SK-N-SH (cell line): ENCODE data around the gene CACNA1G. TPM values are rescaled to one million over a fixed set of nuclear protein-coding genes. Genes with fewer than 3 reads are reported as not detected.

Experiments
- CTCF ChIA-PET: fragments of 300-600, 350-600 bp; formaldehyde crosslinking; extraction: SDS; loops from one replicate; lab custom pipeline; 2021; lab: Yijun Ruan, JAX
- POLR2A ChIA-PET: fragments of 350-600 bp; sonication (Branson Sonifier 250); formaldehyde crosslinking; extraction: SDS; loops from one replicate; lab custom pipeline; 2020; ENCODE audit warnings: antibody characterized with exemption, inconsistent platforms; lab: Yijun Ruan, JAX
- DNase-seq: peaks from one replicate; pipeline ENCODE4 v3.0.0; 2012
- H2AFZ ChIP-seq: fragments of 200-600 bp; sonication (generic); 2 replicates; pipeline ENCODE4 v1.8.1; 2016; ENCODE audit warnings: antibody characterized with exemption, mild to moderate bottlenecking, low read depth
- H3F3A ChIP-seq: fragments of 200-600 bp; sonication (generic); replicated peaks from 2 replicates; pipeline ENCODE3; 2016; ENCODE audit warnings: antibody characterized with exemption, mild to moderate bottlenecking; ENCODE audit not compliant: insufficient read depth
- H3K27ac ChIP-seq, 2 experiments: fragments of 200-500 bp in 1 of 2; fragments of 200-600 bp in 1 of 2; sonication (Bioruptor generic) in 1 of 2; sonication (generic), shearing (Covaris generic) in 1 of 2; 2 replicates each; pipeline versions ENCODE4 v1.5.1 to v1.6.1; 2014 to 2016; ENCODE audit warnings: low read depth in 2 of 2, inconsistent platforms in 1 of 2, low read length in 1 of 2, mild to moderate bottlenecking in 1 of 2, mixed read lengths in 1 of 2
- H3K27me3 ChIP-seq: fragments of 200-600 bp; sonication (generic), shearing (Covaris generic); 2 replicates; pipeline ENCODE4 v1.6.1; 2016; ENCODE audit warnings: mixed run types; ENCODE audit not compliant: insufficient read depth
- H3K36me3 ChIP-seq, 2 experiments: fragments of 200-500 bp in 1 of 2; fragments of 200-600 bp in 1 of 2; sonication (Bioruptor generic) in 1 of 2; sonication (generic) in 1 of 2; replicated peaks in 1 of 2; 2 replicates each; pipeline versions ENCODE3 to v1.5.1; 2014 to 2016; ENCODE audit warnings: low read length in 1 of 2, mild to moderate bottlenecking in 1 of 2; ENCODE audit not compliant: insufficient read depth in 2 of 2, control insufficient read depth in 1 of 2
- H3K4me1 ChIP-seq, 2 experiments: fragments of 200-500 bp in 1 of 2; fragments of 200-600 bp in 1 of 2; sonication (Bioruptor generic) in 1 of 2; sonication (generic), shearing (Covaris generic) in 1 of 2; 2 replicates each; pipeline versions ENCODE4 v1.5.1 to v1.6.1; 2014 to 2016; ENCODE audit warnings: low read depth in 1 of 2, low read length in 1 of 2, mixed run types in 1 of 2; ENCODE audit not compliant: insufficient read depth in 2 of 2, control insufficient read depth in 1 of 2
- H3K4me2 ChIP-seq: fragments of 200-600 bp; sonication (generic), shearing (Covaris generic); 2 replicates; pipeline ENCODE4 v1.6.1; 2017; ENCODE audit warnings: mixed run types
- H3K4me3 ChIP-seq, 2 experiments: fragments of 200-500 bp in 1 of 2; fragments of 200-600 bp in 1 of 2; sonication (Bioruptor generic) in 1 of 2; sonication (generic), shearing (Covaris generic) in 1 of 2; 2 replicates each; pipeline versions ENCODE4 v1.5.1 to v1.8.1; 2014 to 2016; ENCODE audit warnings: low read depth in 2 of 2, inconsistent platforms in 1 of 2, low read length in 1 of 2, mild to moderate bottlenecking in 1 of 2, mixed read lengths in 1 of 2, moderate library complexity in 1 of 2
- H3K79me2 ChIP-seq: fragments of 200-600 bp; sonication (generic); 2 replicates; pipeline ENCODE4 v1.8.1; 2017; ENCODE audit warnings: mild to moderate bottlenecking; ENCODE audit not compliant: insufficient read depth
- H3K9ac ChIP-seq: fragments of 200-600 bp; sonication (generic); 2 replicates; pipeline ENCODE4 v1.6.1; 2017; ENCODE audit warnings: mixed run types
- H3K9me2 ChIP-seq: fragments of 200-600 bp; sonication (generic); 2 replicates; pipeline ENCODE4 v1.6.1; 2017; ENCODE audit warnings: mixed run types
- H3K9me3 ChIP-seq: fragments of 200-600 bp; sonication (generic); 2 replicates; pipeline ENCODE4 v1.6.1; 2017; ENCODE audit warnings: mixed run types, mild to moderate bottlenecking, moderate library complexity
- H4K20me1 ChIP-seq: fragments of 200-600 bp; sonication (generic); 2 replicates; pipeline ENCODE4 v1.6.1; 2017; ENCODE audit warnings: mild to moderate bottlenecking, mixed run types; ENCODE audit not compliant: insufficient read depth
- EP300 ChIP-seq, 2 experiments: IDR thresholded peaks; 2 replicates each; pipeline versions ENCODE4 v1.4.0 to v1.6.1; 2012; ENCODE audit warnings: borderline replicate concordance in 1 of 2, low read depth in 1 of 2, low read length in 1 of 2
- FOSL2 ChIP-seq: IDR thresholded peaks from 2 replicates; pipeline ENCODE4 v1.4.0; 2012; ENCODE audit warnings: low read depth, mild to moderate bottlenecking, moderate library complexity, borderline replicate concordance
- FOXJ3 ChIP-seq: sonication (generic); formaldehyde crosslinking; IDR thresholded peaks from 2 replicates; pipeline ENCODE4 v1.5.1; 2020; ENCODE audit warnings: mild to moderate bottlenecking, missing genetic modification reagents
- GABPA ChIP-seq: IDR thresholded peaks from 2 replicates; pipeline ENCODE4 v1.4.0; 2012; ENCODE audit warnings: low read depth, mild to moderate bottlenecking
- JUND ChIP-seq: IDR thresholded peaks from 2 replicates; pipeline ENCODE4 v1.4.0; 2012
- MAX ChIP-seq: IDR thresholded peaks from 2 replicates; pipeline ENCODE4 v1.4.0; 2012; ENCODE audit warnings: low read depth
- MEF2A ChIP-seq: IDR thresholded peaks from 2 replicates; pipeline ENCODE4 v1.4.0; 2012; ENCODE audit warnings: low read depth, borderline replicate concordance
- MXI1 ChIP-seq: IDR thresholded peaks from 2 replicates; pipeline ENCODE4 v1.6.1; 2012; ENCODE audit warnings: mild to moderate bottlenecking, low read depth, low read length, improper control_type of control experiment
- POLR2AphosphoS5 ChIP-seq: IDR thresholded peaks from 2 replicates; pipeline ENCODE4 v1.6.1; 2012; ENCODE audit warnings: low read depth, low read length
- RCOR1 ChIP-seq: fragments of 150-350 bp; IDR thresholded peaks from 2 replicates; pipeline ENCODE4 v1.6.1; 2017; ENCODE audit warnings: antibody characterized with exemption, low read length
- REST ChIP-seq: IDR thresholded peaks from 2 replicates; pipeline ENCODE4 v1.6.1; 2012; ENCODE audit warnings: mild to moderate bottlenecking, low read depth, low read length, moderate library complexity
- SMC3 ChIP-seq: IDR thresholded peaks from 2 replicates; pipeline ENCODE4 v1.6.1; 2012; ENCODE audit warnings: low read depth, low read length, improper control_type of control experiment
- TAF1 ChIP-seq: IDR thresholded peaks from 2 replicates; pipeline ENCODE4 v1.6.1; 2012; ENCODE audit warnings: low read depth, mild to moderate bottlenecking, low read length, moderate library complexity, borderline replicate concordance
- TCF12 ChIP-seq: IDR thresholded peaks from 2 replicates; pipeline ENCODE4 v1.4.0; 2012
- ZBTB33 ChIP-seq: IDR thresholded peaks from 2 replicates; pipeline ENCODE4 v1.4.0; 2012; ENCODE audit warnings: low read depth, borderline replicate concordance
- WGBS: methylation state at CpG from one replicate; pipeline ENCODE4 v1.1.6; 2017; ENCODE audit warnings: low lambda C conversion rate; 5-methylcytosine and 5-hydroxymethylcytosine counted together
- polyA plus RNA-seq, 3 experiments: library from polyadenylated mRNA; depleted of rRNA; stranded (reverse); fragments of >200 nt; gene quantifications; 2 replicates each; pipeline ENCODE4 v1.2.3, GENCODE V29; 2012
- TF ChIP-seq, protein P1 (sequence below): fragments of 200-600 bp; sonication (generic); IDR thresholded peaks from 2 replicates; pipeline ENCODE4 v1.6.1; 2017; ENCODE audit warnings: antibody characterized with exemption, mild to moderate bottlenecking, moderate library complexity
- TF ChIP-seq, protein P2 (sequence below): fragments of 150-350 bp; IDR thresholded peaks from 2 replicates; pipeline ENCODE4 v1.6.1; 2017; ENCODE audit warnings: antibody characterized with exemption, low read length, low read depth, borderline replicate concordance

The CACNA1G gene
- polyA plus RNA-seq, 1 of the 3 experiments (the other 2 are of a cell fraction): 0.21 TPM

DNA sequence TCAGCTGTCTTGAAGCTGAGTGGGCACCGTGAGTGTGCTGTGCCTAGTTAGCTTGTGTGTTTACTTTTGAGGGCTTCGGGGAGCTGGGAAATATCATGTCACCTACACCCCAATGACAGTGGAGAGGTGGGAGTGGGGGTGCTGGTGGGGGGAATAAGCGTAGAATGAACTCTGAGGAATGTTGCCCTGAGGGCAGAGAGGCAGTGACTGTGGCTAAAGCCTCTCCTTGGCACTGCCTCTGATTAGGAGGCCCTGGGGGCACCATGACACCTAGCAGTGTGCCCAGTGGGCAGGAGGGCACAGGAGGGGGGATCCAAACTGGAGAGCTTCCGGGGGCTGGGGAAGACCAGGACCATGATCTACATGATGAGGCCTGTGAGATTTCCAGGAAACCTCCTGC is 24.8 kb downstream of the CACNA1G start:
- H3K4me3 ChIP-seq: no peak overlapping the region
- TF ChIP-seq TCF12: no peak
- TF ChIP-seq, protein P1, sequence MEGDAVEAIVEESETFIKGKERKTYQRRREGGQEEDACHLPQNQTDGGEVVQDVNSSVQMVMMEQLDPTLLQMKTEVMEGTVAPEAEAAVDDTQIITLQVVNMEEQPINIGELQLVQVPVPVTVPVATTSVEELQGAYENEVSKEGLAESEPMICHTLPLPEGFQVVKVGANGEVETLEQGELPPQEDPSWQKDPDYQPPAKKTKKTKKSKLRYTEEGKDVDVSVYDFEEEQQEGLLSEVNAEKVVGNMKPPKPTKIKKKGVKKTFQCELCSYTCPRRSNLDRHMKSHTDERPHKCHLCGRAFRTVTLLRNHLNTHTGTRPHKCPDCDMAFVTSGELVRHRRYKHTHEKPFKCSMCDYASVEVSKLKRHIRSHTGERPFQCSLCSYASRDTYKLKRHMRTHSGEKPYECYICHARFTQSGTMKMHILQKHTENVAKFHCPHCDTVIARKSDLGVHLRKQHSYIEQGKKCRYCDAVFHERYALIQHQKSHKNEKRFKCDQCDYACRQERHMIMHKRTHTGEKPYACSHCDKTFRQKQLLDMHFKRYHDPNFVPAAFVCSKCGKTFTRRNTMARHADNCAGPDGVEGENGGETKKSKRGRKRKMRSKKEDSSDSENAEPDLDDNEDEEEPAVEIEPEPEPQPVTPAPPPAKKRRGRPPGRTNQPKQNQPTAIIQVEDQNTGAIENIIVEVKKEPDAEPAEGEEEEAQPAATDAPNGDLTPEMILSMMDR: no peak
- TF ChIP-seq TAF1: no peak
- TF ChIP-seq REST: no peak
- TF ChIP-seq SMC3: no peak
- no peak for TF ChIP-seq FOXJ3 (CRISPR knock-in tag)
- no peak for TF ChIP-seq MXI1
- no peak for TF ChIP-seq JUND
- no peak for TF ChIP-seq POLR2AphosphoS5
- TF ChIP-seq ZBTB33: no peak
- no peak for TF ChIP-seq FOSL2
- TF ChIP-seq MEF2A: no peak
- TF ChIP-seq, protein P2, sequence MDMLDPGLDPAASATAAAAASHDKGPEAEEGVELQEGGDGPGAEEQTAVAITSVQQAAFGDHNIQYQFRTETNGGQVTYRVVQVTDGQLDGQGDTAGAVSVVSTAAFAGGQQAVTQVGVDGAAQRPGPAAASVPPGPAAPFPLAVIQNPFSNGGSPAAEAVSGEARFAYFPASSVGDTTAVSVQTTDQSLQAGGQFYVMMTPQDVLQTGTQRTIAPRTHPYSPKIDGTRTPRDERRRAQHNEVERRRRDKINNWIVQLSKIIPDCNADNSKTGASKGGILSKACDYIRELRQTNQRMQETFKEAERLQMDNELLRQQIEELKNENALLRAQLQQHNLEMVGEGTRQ: no peak
- no peak for TF ChIP-seq MAX
- TF ChIP-seq RCOR1: no peak
- no peak for TF ChIP-seq EP300 (IDR thresholded peaks at IDR 0.05; ENCODE audit: borderline replicate concordance in 1 of 2, low read depth in 1 of 2, low read length in 1 of 2)
- no peak for TF ChIP-seq GABPA
- DNase-seq: no peak
- ChIA-PET POLR2A (interaction anchor here (1.1 to 1.2 kb wide), 2 partner anchors 15 to 23 kb away, joined by 3 to 7 read pairs; no protein-coding TSS in a partner anchor), CTCF (interaction anchor here (0.6 to 12.9 kb wide), 7 partner anchors 10 to 96 kb away, joined by 3 to 163 read pairs (median 7); partner anchors contain the start of gene CACNA1G)
- WGBS: 62% methylated on average over 3 of the region's 4 CpGs
- no peaks in the 10 kb centered on the region for H3F3A ChIP-seq
- H3K4me2 ChIP-seq: no peak overlapping the region
- no peak overlapping the region for H3K9ac ChIP-seq
- H3K79me2 ChIP-seq: no peaks in the 10 kb centered on the region
- H3K27ac ChIP-seq: 0 out of 4 replicates have a peak overlapping the region, but pooled peaks of 1 of the 2 experiments have one; percentile 48
- H2AFZ ChIP-seq: no peak overlapping the region
- H3K4me1 ChIP-seq: peaks cover 0 to 45% of the 10 kb centered on the region in 2 experiments; a peak in 1 of 4 replicates
- H3K9me3 ChIP-seq: no peaks in the 10 kb centered on the region
- no peaks in the 10 kb centered on the region for H3K9me2 ChIP-seq
- no peaks in the 10 kb centered on the region for H4K20me1 ChIP-seq
- H3K27me3 ChIP-seq: peaks cover 16% of the 10 kb centered on the region
- no peaks in the 10 kb centered on the region for H3K36me3 ChIP-seq
